Measurements from ENCODE around the gene OPCML.

OPCML gene

DNA sequence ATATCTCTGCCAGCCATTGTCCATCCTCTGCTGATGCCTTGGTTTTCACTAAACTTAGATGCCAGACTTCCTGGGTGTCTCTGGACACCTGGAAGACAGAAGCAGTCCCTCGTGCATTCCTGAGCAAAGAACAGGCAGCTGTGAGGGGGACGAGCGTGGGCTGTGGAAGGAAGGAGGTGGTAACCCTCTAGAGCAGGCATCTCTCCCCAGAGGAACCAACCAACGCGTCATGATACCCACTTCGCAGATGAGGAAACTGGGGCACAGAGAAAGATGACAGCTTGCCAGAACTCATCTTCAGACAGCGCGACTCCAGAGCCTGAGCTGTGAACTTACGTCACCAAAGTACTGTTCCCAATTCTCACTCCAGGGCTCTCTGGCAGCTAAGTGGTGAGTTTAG is 123.4 kb downstream of the OPCML start:
- Histone ChIP-seq H3K27ac (ENCODE audit: low read depth, low read length) (no peak overlapping the region), H3K27me3 (ENCODE audit: control insufficient read depth, insufficient read depth, low read length) (no peaks in the 10 kb centered on the region), H3K4me3 (ENCODE audit: low read depth, low read length) (no peak overlapping the region), H3K36me3 (ENCODE audit: control insufficient read depth, insufficient read depth, low read length) (no peaks in the 10 kb centered on the region), H3K9ac (ENCODE audit: low read length) (no peak overlapping the region), H3K4me1 (ENCODE audit: control insufficient read depth, insufficient read depth, low read length) (peaks cover 4% of the 10 kb centered on the region; the same call in 1 of the 2 replicates), H3K9me3 (ENCODE audit: control insufficient read depth, insufficient read depth, low read depth, low read length) (no peaks in the 10 kb centered on the region)

GRCh38 chr11:133408402-133408801 is 123.9 kb downstream of the OPCML start:
- Histone ChIP-seq H3K27me3 (ENCODE audit: control insufficient read depth, insufficient read depth, low read length) (no peaks in the 10 kb centered on the region), H3K4me3 (ENCODE audit: low read depth, low read length) (no peak overlapping the region), H3K9me3 (ENCODE audit: control insufficient read depth, insufficient read depth, low read depth, low read length) (no peaks in the 10 kb centered on the region), H3K36me3 (ENCODE audit: control insufficient read depth, insufficient read depth, low read length) (no peaks in the 10 kb centered on the region), H3K9ac (ENCODE audit: low read length) (no peak overlapping the region), H3K4me1 (ENCODE audit: control insufficient read depth, insufficient read depth, low read length) (0 out of 2 replicates have a peak, but pooled peaks cover under 1% of the 10 kb centered on the region), H3K27ac (ENCODE audit: low read depth, low read length) (no peak overlapping the region)

DNA sequence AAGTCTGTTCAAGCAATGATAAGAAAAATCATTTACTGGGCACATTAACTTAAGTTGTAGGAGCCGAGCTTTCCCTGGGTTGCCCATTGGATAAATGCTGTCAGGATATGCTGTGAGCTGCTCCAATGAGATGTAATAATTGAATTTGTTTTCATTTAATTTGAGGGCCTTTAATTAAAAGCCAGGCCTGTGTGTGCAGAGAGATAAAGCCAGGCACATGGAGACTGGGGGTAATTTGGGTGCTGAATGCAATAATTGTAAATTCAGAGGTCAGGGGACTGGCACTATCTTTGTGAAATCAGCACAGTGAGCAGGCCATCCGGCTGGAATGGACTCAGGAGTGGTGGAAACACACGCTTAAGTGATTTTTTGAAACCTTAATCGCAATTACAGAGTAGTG is 125.8 kb downstream of the OPCML start:
- Histone ChIP-seq H3K4me3 (ENCODE audit: low read depth, low read length) (no peak overlapping the region), H3K27me3 (ENCODE audit: control insufficient read depth, insufficient read depth, low read length) (no peaks in the 10 kb centered on the region), H3K36me3 (ENCODE audit: control insufficient read depth, insufficient read depth, low read length) (no peaks in the 10 kb centered on the region), H3K9ac (ENCODE audit: low read length) (no peak overlapping the region), H3K27ac (ENCODE audit: low read depth, low read length) (no peak overlapping the region), H3K9me3 (ENCODE audit: control insufficient read depth, insufficient read depth, low read depth, low read length) (no peaks in the 10 kb centered on the region), H3K4me1 (ENCODE audit: control insufficient read depth, insufficient read depth, low read length) (no peaks in the 10 kb centered on the region)

DNA sequence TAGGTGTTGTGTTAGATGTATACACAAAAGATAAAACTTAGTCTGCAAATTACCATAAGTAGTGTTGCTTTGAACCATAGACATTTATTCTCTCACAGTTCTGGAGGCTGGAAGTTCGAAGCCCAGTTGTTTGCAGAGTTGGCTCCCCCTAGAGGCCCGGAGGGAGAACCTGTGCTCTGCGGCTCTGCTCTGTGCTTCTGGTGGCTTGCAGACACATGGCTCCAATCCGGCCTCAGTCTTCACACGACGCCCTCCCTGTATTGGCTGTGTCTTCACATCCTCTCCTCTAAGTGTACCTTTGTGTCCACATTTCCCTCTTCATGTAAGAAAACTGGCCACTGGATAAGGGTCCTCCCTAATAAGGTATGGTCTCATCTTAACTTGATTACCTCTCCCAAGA is 128.4 kb downstream of the OPCML start:
- H3K9ac ChIP-seq (ENCODE audit: low read length) = no peak overlapping the region
- no peaks in the 10 kb centered on the region for H3K4me1 ChIP-seq (ENCODE audit: control insufficient read depth, insufficient read depth, low read length)
- no peaks in the 10 kb centered on the region for H3K36me3 ChIP-seq (ENCODE audit: control insufficient read depth, insufficient read depth, low read length)
- no peaks in the 10 kb centered on the region for H3K27me3 ChIP-seq (ENCODE audit: control insufficient read depth, insufficient read depth, low read length)
- H3K4me3 ChIP-seq (ENCODE audit: low read depth, low read length) = no peak overlapping the region
- H3K9me3 ChIP-seq (ENCODE audit: control insufficient read depth, insufficient read depth, low read depth, low read length) = no peaks in the 10 kb centered on the region
- H3K27ac ChIP-seq (ENCODE audit: low read depth, low read length) = no peak overlapping the region

DNA sequence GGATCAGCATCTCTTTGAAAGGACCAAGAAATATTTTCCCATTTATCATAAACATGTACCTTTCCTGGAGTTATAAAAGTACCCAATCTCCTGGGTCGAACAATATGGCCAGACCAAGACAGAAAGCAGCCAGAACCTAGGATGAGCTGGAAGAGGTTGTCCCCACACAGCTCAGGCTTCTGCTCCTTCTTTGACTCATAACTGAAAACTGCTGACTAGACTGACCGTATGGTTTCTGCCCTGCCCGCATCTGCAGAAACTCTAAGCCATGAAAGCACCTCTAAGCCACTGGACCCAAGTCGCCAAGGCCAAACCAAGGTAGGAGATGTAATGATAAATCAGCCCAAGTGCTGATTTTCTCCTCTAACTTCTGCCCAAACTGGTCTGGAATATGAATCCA is 129.8 kb downstream of the OPCML start:
- Histone ChIP-seq H3K9me3 (ENCODE audit: control insufficient read depth, insufficient read depth, low read depth, low read length) (no peaks in the 10 kb centered on the region), H3K27ac (ENCODE audit: low read depth, low read length) (no peak overlapping the region), H3K27me3 (ENCODE audit: control insufficient read depth, insufficient read depth, low read length) (no peaks in the 10 kb centered on the region), H3K9ac (ENCODE audit: low read length) (no peak overlapping the region), H3K4me3 (ENCODE audit: low read depth, low read length) (no peak overlapping the region), H3K36me3 (ENCODE audit: control insufficient read depth, insufficient read depth, low read length) (no peaks in the 10 kb centered on the region), H3K4me1 (ENCODE audit: control insufficient read depth, insufficient read depth, low read length) (no peaks in the 10 kb centered on the region)

DNA sequence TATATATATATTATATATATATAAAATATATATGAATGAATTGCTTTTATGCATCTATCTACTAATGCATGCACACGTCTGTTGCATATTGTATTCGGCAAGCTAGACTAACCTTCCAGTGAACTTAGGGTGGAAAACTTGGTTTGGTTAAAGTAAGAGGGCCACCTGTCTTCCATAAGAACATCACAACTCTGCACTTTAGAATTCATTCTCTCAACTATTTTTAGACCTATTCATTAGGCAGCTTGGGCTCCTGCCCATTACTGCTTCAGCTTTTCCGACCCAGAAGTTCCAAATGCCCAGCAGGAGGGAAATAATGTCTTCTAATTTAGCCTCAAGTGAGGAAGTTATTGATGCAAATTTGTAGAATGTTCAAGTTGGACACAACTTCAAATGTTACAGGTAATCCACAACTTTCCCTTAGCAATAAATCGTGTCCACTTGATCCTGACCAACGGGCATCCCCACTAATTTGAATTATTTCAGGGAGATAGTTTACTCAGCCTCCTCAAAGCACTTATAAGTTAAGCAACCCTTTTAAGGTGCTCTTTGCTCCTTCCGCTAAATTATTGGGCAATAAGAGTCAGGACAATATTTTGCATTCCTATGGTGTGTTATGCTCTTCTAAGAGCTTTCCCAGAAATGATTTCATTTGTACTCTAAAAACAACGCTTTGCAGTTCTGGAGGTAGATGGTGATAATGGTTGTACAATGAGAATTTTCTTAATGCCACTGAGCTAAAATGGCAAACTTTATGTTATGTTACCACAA is 132.3 kb downstream of the OPCML start:
- Histone ChIP-seq H3K27me3 (ENCODE audit: control insufficient read depth, insufficient read depth, low read length) (no peaks in the 10 kb centered on the region), H3K4me1 (ENCODE audit: control insufficient read depth, insufficient read depth, low read length) (no peaks in the 10 kb centered on the region), H3K4me3 (ENCODE audit: low read depth, low read length) (no peak overlapping the region), H3K27ac (ENCODE audit: low read depth, low read length) (no peak overlapping the region), H3K36me3 (ENCODE audit: control insufficient read depth, insufficient read depth, low read length) (no peaks in the 10 kb centered on the region), H3K9ac (ENCODE audit: low read length) (no peak overlapping the region), H3K9me3 (ENCODE audit: control insufficient read depth, insufficient read depth, low read depth, low read length) (no peaks in the 10 kb centered on the region)

GRCh38 chr11:133399294-133399693 is 133.0 kb downstream of the OPCML start:
- Histone ChIP-seq H3K9ac (ENCODE audit: low read length) (no peak overlapping the region), H3K27ac (ENCODE audit: low read depth, low read length) (no peak overlapping the region), H3K4me1 (ENCODE audit: control insufficient read depth, insufficient read depth, low read length) (no peaks in the 10 kb centered on the region)

GRCh38 chr11:133390803-133391202 is 141.5 kb downstream of the OPCML start:
- Histone ChIP-seq H3K4me3 (ENCODE audit: low read depth, low read length) (no peak overlapping the region), H3K27ac (ENCODE audit: low read depth, low read length) (no peak overlapping the region), H3K9ac (ENCODE audit: low read length) (no peak overlapping the region), H3K27me3 (ENCODE audit: control insufficient read depth, insufficient read depth, low read length) (no peaks in the 10 kb centered on the region), H3K9me3 (ENCODE audit: control insufficient read depth, insufficient read depth, low read depth, low read length) (no peaks in the 10 kb centered on the region), H3K4me1 (ENCODE audit: control insufficient read depth, insufficient read depth, low read length) (peaks cover 11% of the 10 kb centered on the region), H3K36me3 (ENCODE audit: control insufficient read depth, insufficient read depth, low read length) (no peaks in the 10 kb centered on the region)

More at GRCh38 chr11:133399294-133399693, 133.0 kb downstream of the OPCML start:
- H3K4me3 ChIP-seq (ENCODE audit: low read depth, low read length) = no peak overlapping the region
- no peaks in the 10 kb centered on the region for H3K36me3 ChIP-seq (ENCODE audit: control insufficient read depth, insufficient read depth, low read length)
- H3K27me3 ChIP-seq (ENCODE audit: control insufficient read depth, insufficient read depth, low read length) = no peaks in the 10 kb centered on the region
- H3K9me3 ChIP-seq (ENCODE audit: control insufficient read depth, insufficient read depth, low read depth, low read length) = no peaks in the 10 kb centered on the region

DNA sequence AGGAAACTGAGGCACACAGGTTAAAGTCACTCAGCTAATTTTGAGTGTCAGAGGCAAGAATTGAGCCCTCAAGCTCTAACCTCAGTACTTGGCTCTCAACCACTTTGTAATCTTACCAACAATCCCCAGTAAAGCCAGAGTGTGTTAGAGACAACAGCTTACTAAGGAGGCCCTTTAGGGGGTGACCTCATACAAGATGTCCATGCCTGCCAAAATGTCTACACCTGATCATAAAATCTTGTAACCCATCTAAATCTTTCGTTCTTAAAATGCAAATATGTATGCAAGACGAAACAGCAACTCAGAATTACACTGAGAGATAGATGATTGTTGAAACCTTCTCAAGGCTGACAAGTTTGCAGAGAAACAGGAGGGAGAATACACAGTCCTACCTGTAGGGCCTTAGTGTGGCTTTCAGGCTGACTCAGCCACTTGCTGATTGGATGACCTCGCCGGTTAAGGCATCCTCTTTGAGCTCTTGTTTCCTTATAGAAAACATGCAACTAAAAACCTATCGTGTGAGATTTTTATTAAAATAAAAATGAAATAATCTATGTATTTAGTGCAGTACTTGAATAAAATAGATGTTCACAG is 143.2 kb downstream of the OPCML start:
- H3K9me3 ChIP-seq (ENCODE audit: control insufficient read depth, insufficient read depth, low read depth, low read length) = no peaks in the 10 kb centered on the region
- H3K4me3 ChIP-seq (ENCODE audit: low read depth, low read length) = no peak overlapping the region
- no peaks in the 10 kb centered on the region for H3K36me3 ChIP-seq (ENCODE audit: control insufficient read depth, insufficient read depth, low read length)
- no peak overlapping the region for H3K27ac ChIP-seq (ENCODE audit: low read depth, low read length)
- no peak overlapping the region for H3K9ac ChIP-seq (ENCODE audit: low read length)
- H3K27me3 ChIP-seq (ENCODE audit: control insufficient read depth, insufficient read depth, low read length) = no peaks in the 10 kb centered on the region
- peaks cover 17% of the 10 kb centered on the region for H3K4me1 ChIP-seq (ENCODE audit: control insufficient read depth, insufficient read depth, low read length)

GRCh38 chr11:133388260-133388659 is 144.0 kb downstream of the OPCML start:
- H3K27ac ChIP-seq (ENCODE audit: low read depth, low read length) = no peak overlapping the region
- no peak overlapping the region for H3K4me3 ChIP-seq (ENCODE audit: low read depth, low read length)
- H3K9ac ChIP-seq (ENCODE audit: low read length) = no peak overlapping the region
- no peaks in the 10 kb centered on the region for H3K36me3 ChIP-seq (ENCODE audit: control insufficient read depth, insufficient read depth, low read length)
- no peaks in the 10 kb centered on the region for H3K27me3 ChIP-seq (ENCODE audit: control insufficient read depth, insufficient read depth, low read length)
- peaks cover 17% of the 10 kb centered on the region for H3K4me1 ChIP-seq (ENCODE audit: control insufficient read depth, insufficient read depth, low read length)
- no peaks in the 10 kb centered on the region for H3K9me3 ChIP-seq (ENCODE audit: control insufficient read depth, insufficient read depth, low read depth, low read length)

DNA sequence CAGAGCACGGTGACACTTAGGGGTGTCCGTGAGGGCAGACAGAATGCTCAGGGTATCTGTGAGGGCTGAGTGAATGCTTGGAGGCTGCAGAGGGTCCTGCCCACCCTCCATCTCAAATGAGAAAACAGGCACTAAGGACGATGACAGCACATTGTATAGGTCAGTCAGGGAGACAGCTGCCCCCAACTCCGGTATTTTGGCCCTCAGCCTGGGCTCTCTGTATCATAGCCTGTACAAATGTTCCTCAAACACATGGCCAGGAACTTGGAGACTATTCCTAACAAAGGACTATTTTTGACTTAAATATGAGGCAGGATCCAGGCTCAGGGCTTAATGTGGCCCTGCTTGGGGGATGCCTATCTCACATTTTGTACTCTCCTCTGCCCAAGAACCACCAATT is 145.4 kb downstream of the OPCML start:
- Histone ChIP-seq H3K9me3 (ENCODE audit: control insufficient read depth, insufficient read depth, low read depth, low read length) (no peaks in the 10 kb centered on the region), H3K36me3 (ENCODE audit: control insufficient read depth, insufficient read depth, low read length) (no peaks in the 10 kb centered on the region), H3K4me3 (ENCODE audit: low read depth, low read length) (no peak overlapping the region), H3K4me1 (ENCODE audit: control insufficient read depth, insufficient read depth, low read length) (peaks cover 17% of the 10 kb centered on the region), H3K27ac (ENCODE audit: low read depth, low read length) (no peak overlapping the region), H3K9ac (ENCODE audit: low read length) (no peak overlapping the region), H3K27me3 (ENCODE audit: control insufficient read depth, insufficient read depth, low read length) (no peaks in the 10 kb centered on the region)
